PFSK-1 (cell line): Measurements from ENCODE around the gene PLPPR1.

Experiments
- FOXP2 ChIP-seq: optimal IDR thresholded peaks from 2 replicates; pipeline ENCODE3; 2011; ENCODE audit warnings: borderline replicate concordance, control low read depth, inconsistent platforms; ENCODE audit not compliant: insufficient read depth; ENCODE audit errors: extremely low read length, extremely low read depth
- POLR2AphosphoS5 ChIP-seq: IDR thresholded peaks from 2 replicates; pipeline ENCODE4 v1.6.1; 2012; ENCODE audit warnings: low read depth, mild to moderate bottlenecking, control low read depth, low read length, moderate library complexity
- TAF1 ChIP-seq: IDR thresholded peaks from 2 replicates; pipeline ENCODE4 v1.6.1; 2012; ENCODE audit warnings: low read length, control low read depth, borderline replicate concordance; ENCODE audit not compliant: insufficient read depth
- TF ChIP-seq, protein P1 (sequence below), 2 experiments: IDR thresholded peaks; 2 replicates each; pipeline versions ENCODE4 v1.6.1 to v1.8.0; 2011 to 2012; ENCODE audit warnings: low read depth in 2 of 2, low read length in 2 of 2, control low read depth in 1 of 2, inconsistent platforms in 1 of 2, mild to moderate bottlenecking in 1 of 2, moderate library complexity in 1 of 2; ENCODE audit not compliant: insufficient read depth in 1 of 2

DNA sequence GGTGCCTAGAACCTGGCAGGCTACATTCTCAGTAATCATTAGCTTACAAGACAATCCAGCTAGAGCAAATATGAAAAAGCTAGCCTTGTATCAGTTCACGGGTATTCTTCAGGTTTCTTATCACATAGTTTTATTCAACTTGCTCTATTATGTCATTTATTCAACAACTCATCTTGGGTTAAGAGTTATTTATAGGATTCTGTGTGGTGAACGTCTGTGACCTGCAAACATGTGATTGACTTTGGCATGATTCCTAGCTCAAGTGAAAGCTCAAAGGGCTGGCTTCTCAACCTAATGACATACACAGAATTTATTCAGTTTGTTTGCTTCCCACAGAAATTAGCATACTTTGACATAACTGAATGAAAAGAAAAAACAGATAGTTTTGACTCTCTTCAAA lies 173.1 kb downstream of the PLPPR1 start:
- TF ChIP-seq POLR2AphosphoS5 (no peak), TAF1 (no peak), FOXP2 (no peak)
- TF ChIP-seq, protein P1, sequence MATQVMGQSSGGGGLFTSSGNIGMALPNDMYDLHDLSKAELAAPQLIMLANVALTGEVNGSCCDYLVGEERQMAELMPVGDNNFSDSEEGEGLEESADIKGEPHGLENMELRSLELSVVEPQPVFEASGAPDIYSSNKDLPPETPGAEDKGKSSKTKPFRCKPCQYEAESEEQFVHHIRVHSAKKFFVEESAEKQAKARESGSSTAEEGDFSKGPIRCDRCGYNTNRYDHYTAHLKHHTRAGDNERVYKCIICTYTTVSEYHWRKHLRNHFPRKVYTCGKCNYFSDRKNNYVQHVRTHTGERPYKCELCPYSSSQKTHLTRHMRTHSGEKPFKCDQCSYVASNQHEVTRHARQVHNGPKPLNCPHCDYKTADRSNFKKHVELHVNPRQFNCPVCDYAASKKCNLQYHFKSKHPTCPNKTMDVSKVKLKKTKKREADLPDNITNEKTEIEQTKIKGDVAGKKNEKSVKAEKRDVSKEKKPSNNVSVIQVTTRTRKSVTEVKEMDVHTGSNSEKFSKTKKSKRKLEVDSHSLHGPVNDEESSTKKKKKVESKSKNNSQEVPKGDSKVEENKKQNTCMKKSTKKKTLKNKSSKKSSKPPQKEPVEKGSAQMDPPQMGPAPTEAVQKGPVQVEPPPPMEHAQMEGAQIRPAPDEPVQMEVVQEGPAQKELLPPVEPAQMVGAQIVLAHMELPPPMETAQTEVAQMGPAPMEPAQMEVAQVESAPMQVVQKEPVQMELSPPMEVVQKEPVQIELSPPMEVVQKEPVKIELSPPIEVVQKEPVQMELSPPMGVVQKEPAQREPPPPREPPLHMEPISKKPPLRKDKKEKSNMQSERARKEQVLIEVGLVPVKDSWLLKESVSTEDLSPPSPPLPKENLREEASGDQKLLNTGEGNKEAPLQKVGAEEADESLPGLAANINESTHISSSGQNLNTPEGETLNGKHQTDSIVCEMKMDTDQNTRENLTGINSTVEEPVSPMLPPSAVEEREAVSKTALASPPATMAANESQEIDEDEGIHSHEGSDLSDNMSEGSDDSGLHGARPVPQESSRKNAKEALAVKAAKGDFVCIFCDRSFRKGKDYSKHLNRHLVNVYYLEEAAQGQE (IDR thresholded peaks at IDR 0.05; ENCODE audit: insufficient read depth in 1 of 2, low read depth in 2 of 2, low read length in 2 of 2): no peak
